COLO829 (cell line): ENCODE data around the gene SRI.
A peak's percentile ranks its signal among the peaks of the same experiment; 100 is the strongest.
"Not testable (repeated sequence)": the region's sequence is repeated elsewhere in the genome, so short reads cannot be mapped to it uniquely, and the experiment has no call there.

Experiments used
- DNase-seq: peaks from one replicate; pipeline ENCODE4 v3.0.0; 2012; ENCODE audit warnings: low spot score

SRI gene

GRCh38 chr7:88176190-88176589 is 43.6 kb downstream of the SRI start:
- DNase-seq, result no peak

- no peak for DNase-seq
Observed at GRCh38 chr7:88172842-88173241, 47.0 kb downstream of the SRI start.

GRCh38 chr7:88169717-88170320 is 50.0 kb downstream of the SRI start:
- DNase-seq, result peak; percentile 35

GRCh38 chr7:88167721-88168120 is 52.1 kb downstream of the SRI start:
- no peak for DNase-seq

- peak; percentile 45 for DNase-seq
Observed at GRCh38 chr7:88167223-88167622, 52.6 kb downstream of the SRI start.

- DNase-seq, result no peak
Observed at GRCh38 chr7:88165697-88166096, 54.1 kb downstream of the SRI start.

- not testable (repeated sequence) for DNase-seq
Observed at GRCh38 chr7:88159741-88160140, 60.1 kb downstream of the SRI start.

- DNase-seq, result no peak
Observed at GRCh38 chr7:88156356-88156755, 63.5 kb downstream of the SRI start.

- peak; percentile 8 for DNase-seq
Observed at GRCh38 chr7:88155756-88156155, 64.1 kb downstream of the SRI start.
